ENCODE data around the gene TSFM.

GRCh38 chr12:57830393-57830792, 47.8 kb downstream of the TSFM start:
- TF ChIP-seq CTCF (IDR thresholded peaks at IDR 0.05; ENCODE audit: low read length) (no peak), EZH2 (IDR thresholded peaks at IDR 0.05; ENCODE audit: borderline replicate concordance, low read length) (no peak)

Data from OCI-LY1 (cell line).